Stomach (tissue), 9 donors: Measurements from ENCODE around the gene ANKHD1. TPM values are rescaled to one million over a fixed set of nuclear protein-coding genes. Genes with fewer than 3 reads are reported as not detected.

Experiments used
- DNase-seq, 2 donors: peaks; one replicate each; pipeline versions ENCODE4 v3.0.0 to v3.0.0-alpha.2; 2013 to 2019
- H3K27ac ChIP-seq, 5 donors: fragments of 200-600 bp in 4 of 5; sonication (generic) in 4 of 5; one replicate each; pipeline ENCODE4 v1.5.1; 2013 to 2019; ENCODE audit warnings: mild to moderate bottlenecking in 1 of 5, moderate library complexity in 1 of 5
- H3K27me3 ChIP-seq, 3 donors: fragments of 200-600 bp; sonication (generic); one replicate each; pipeline ENCODE4 v1.5.1; 2017 to 2019; ENCODE audit warnings: mixed run types in 1 of 3
- H3K36me3 ChIP-seq, 4 donors: fragments of 200-600 bp; sonication (generic); 1 replicate in 3 of 4; 2 replicates in 1 of 4; pipeline ENCODE4 v1.5.1; 2016 to 2019
- H3K4me1 ChIP-seq, 4 donors: fragments of 200-600 bp; sonication (generic); one replicate each; pipeline ENCODE4 v1.5.1; 2016 to 2019
- H3K4me3 ChIP-seq, 4 donors: fragments of 200-600 bp; sonication (generic) in 3 of 4; one replicate each; pipeline ENCODE4 v1.5.1; 2016 to 2019; ENCODE audit warnings: mild to moderate bottlenecking in 1 of 4
- H3K9me3 ChIP-seq, 4 donors: fragments of 200-600 bp; sonication (generic); one replicate each; pipeline ENCODE4 v1.5.1; 2016 to 2019
- CTCF ChIP-seq, 7 experiments: fragments of 450-650 bp in 4 of 7; fragments of 200-600 bp in 3 of 7; sonication (generic) in 3 of 7; IDR thresholded peaks; one replicate each; pipeline ENCODE4 v1.5.1; 2016 to 2019; ENCODE audit warnings: antibody characterized with exemption in 7 of 7, control low read depth in 2 of 7, mild to moderate bottlenecking in 1 of 7
- EP300 ChIP-seq: sonication (generic); formaldehyde crosslinking; IDR thresholded peaks from one replicate; pipeline ENCODE4 v1.6.1; 2017; ENCODE audit warnings: antibody characterized with exemption
- POLR2A ChIP-seq, 4 donors: fragments of 450-650 bp; IDR thresholded peaks; one replicate each; pipeline ENCODE4 v1.6.1; 2016; ENCODE audit warnings: antibody characterized with exemption in 4 of 4, control low read depth in 2 of 4, mild to moderate bottlenecking in 1 of 4, moderate library complexity in 1 of 4
- POLR2AphosphoS5 ChIP-seq, 3 donors: sonication (generic); formaldehyde crosslinking; IDR thresholded peaks; one replicate each; pipeline ENCODE4 v1.6.1; 2016; ENCODE audit warnings: antibody characterized with exemption in 3 of 3
- WGBS, 5 donors: extraction: QIAGEN DNeasy Blood & Tissue Kit in 3 of 5; methylation state at CpG; one replicate each; pipeline versions ENCODE4 v1.1.5 to v1.1.7; 2013 to 2018; 5-methylcytosine and 5-hydroxymethylcytosine counted together
- intact Hi-C: fragments of 100-400 bp; cut with DNase I; formaldehyde crosslinking; loops from one replicate; pipeline ENCODE4 v1.15.1; 2023; ENCODE audit warnings: low total_unique reads
- polyA plus RNA-seq, 3 donors: library from polyadenylated mRNA; stranded (reverse); fragments of 200-250 nt; gene quantifications; one replicate each; pipeline ENCODE4 v1.2.3, GENCODE V29; 2013
- total RNA-seq, 5 donors: library from RNA; depleted of rRNA; stranded (reverse); fragments of >200 nt; gene quantifications; one replicate each; pipeline versions ENCODE4 v1.1.0 to v1.2.3, GENCODE V29; 2014 to 2016
- donor health status: healthy with polysubstance abuse.
- donor health status: Bipolar disorder and iron deficiency.
- donor health status: healthy.

The ANKHD1 gene
- total and polyA plus RNA-seq, 8 donors, result 22.0 to 249 (median 120) TPM

- Histone ChIP-seq H3K27ac (peak overlapping the region; percentile 96 to 100 (median 98)), H3K4me1 (peaks cover 47 to 83% (median 63%) of the 10 kb centered on the region in 4 donors), H3K9me3 (no peaks in the 10 kb centered on the region), H3K4me3 (peak overlapping the region in 1 of 4 donors; percentile 57), H3K27me3 (no peaks in the 10 kb centered on the region), H3K36me3 (peaks cover 26 to 46% (median 37%) of the 10 kb centered on the region in 4 donors)
- DNase-seq, result peak; percentile 86 to 92
- TF ChIP-seq POLR2AphosphoS5 (IDR thresholded peaks at IDR 0.05) (peak; percentile 66 to 85 (median 78)), EP300 (peak; percentile 46), POLR2A (IDR thresholded peaks at IDR 0.05) (no peak)
- 22 to 54% (median 35%) methylated on average over 3 of the region's 3 CpGs for WGBS, 5 donors
- intact Hi-C loops, result no loop called here
Observed at GRCh38 chr5:140549237-140550144, 147.9 kb downstream of the ANKHD1 start.

- Histone ChIP-seq H3K4me1 (peaks cover 48 to 93% (median 72%) of the 10 kb centered on the region in 4 donors), H3K36me3 (peaks cover 26 to 40% (median 31%) of the 10 kb centered on the region in 4 donors), H3K4me3 (no peak overlapping the region), H3K27me3 (no peaks in the 10 kb centered on the region), H3K27ac (peak overlapping the region; percentile 26 to 99 (median 97)), H3K9me3 (no peaks in the 10 kb centered on the region)
- TF ChIP-seq POLR2AphosphoS5 (IDR thresholded peaks at IDR 0.05), result no peak
- no peak for TF ChIP-seq EP300
- no peak for TF ChIP-seq POLR2A (IDR thresholded peaks at IDR 0.05)
- no peak for TF ChIP-seq CTCF (IDR thresholded peaks at IDR 0.05)
- WGBS, 5 donors, result 81 to 89% (median 85%) methylated on average over 8 to 11 of the region's 11 CpGs
- no peak for DNase-seq
- intact Hi-C loops, result no loop called here
Observed at GRCh38 chr5:140550147-140551079, 148.8 kb downstream of the ANKHD1 start.

GRCh38 chr5:140551872-140552271, 150.2 kb downstream of the ANKHD1 start:
- no peak for DNase-seq
- 81 to 89% (median 83%) methylated on average over 4 of the region's 4 CpGs for WGBS, 5 donors
- Histone ChIP-seq H3K4me3 (no peak overlapping the region), H3K36me3 (peaks cover 26 to 36% (median 31%) of the 10 kb centered on the region in 4 donors), H3K27me3 (no peaks in the 10 kb centered on the region), H3K9me3 (no peaks in the 10 kb centered on the region), H3K27ac (peak overlapping the region in 4 of 5 donors; percentile 30 to 99 (median 97)), H3K4me1 (peaks cover 49 to 93% (median 76%) of the 10 kb centered on the region in 4 donors)
- TF ChIP-seq EP300 (no peak), CTCF (IDR thresholded peaks at IDR 0.05) (no peak)
- intact Hi-C loops, result no loop called here

GRCh38 chr5:140553657-140554056, 152.0 kb downstream of the ANKHD1 start:
- Histone ChIP-seq H3K4me3 (no peak overlapping the region), H3K9me3 (no peaks in the 10 kb centered on the region), H3K36me3 (peaks cover 26 to 41% (median 31%) of the 10 kb centered on the region in 4 donors), H3K27ac (peak overlapping the region in 4 of 5 donors; percentile 9 to 98 (median 95)), H3K27me3 (no peaks in the 10 kb centered on the region), H3K4me1 (peaks cover 37 to 87% (median 69%) of the 10 kb centered on the region in 4 donors)
- no peak for DNase-seq
- 55 to 84% (median 60%) methylated on average over 2 of the region's 2 CpGs for WGBS, 5 donors
- intact Hi-C loops, result no loop called here
- TF ChIP-seq CTCF (IDR thresholded peaks at IDR 0.05) (no peak), EP300 (no peak), POLR2A (IDR thresholded peaks at IDR 0.05) (no peak), POLR2AphosphoS5 (IDR thresholded peaks at IDR 0.05) (no peak)
